ENCODE measurements around the gene YARS1.

Gene YARS1

DNA sequence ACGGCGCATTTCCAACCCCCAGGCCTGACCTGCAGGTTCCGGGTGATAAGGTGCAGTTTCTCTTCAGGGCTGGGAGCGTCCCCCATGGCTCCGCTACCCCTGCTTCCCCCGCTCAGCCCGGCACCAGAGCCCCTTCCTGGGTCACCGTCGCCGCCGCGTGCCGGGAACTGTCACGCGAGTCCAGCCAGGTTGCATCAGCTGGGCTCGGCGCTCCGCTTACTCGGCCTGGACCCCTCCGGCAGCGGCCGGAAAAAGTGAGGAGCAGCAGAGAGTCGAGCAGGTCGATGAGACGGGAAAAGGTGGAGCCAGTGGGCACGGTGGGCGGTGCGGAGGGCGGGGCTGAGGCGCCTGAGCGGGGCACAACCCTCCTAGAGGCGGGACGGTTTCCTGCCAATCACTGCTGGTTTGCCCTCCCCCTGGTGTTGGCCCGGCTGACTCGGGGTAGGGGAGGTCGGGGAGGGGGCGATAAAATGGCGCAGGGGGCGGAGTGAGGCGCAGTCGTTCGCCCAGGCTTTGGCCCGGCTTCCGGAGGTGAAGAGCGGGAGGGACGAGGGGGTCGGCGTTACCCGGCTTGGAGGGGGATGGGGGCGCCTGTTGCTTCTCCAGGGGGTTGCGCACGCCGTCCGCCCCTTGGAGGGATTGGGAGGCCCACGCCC is at the start of gene YARS1, which contains the start of gene S100PBP:
Gene YARS1, minus strand, starts transcription at position 200 of the 656 bp plus-strand sequence. Its CDS starts 114 bp downstream, at position 86.
Gene S100PBP, plus strand, starts transcription at position 495 of the 656 bp plus-strand sequence. CDS start 8,447 bp downstream, outside the sequence.
- peak; percentile 96 to 97 for DNase-seq (ENCODE audit: low read depth in 2 of 2)

DNA sequence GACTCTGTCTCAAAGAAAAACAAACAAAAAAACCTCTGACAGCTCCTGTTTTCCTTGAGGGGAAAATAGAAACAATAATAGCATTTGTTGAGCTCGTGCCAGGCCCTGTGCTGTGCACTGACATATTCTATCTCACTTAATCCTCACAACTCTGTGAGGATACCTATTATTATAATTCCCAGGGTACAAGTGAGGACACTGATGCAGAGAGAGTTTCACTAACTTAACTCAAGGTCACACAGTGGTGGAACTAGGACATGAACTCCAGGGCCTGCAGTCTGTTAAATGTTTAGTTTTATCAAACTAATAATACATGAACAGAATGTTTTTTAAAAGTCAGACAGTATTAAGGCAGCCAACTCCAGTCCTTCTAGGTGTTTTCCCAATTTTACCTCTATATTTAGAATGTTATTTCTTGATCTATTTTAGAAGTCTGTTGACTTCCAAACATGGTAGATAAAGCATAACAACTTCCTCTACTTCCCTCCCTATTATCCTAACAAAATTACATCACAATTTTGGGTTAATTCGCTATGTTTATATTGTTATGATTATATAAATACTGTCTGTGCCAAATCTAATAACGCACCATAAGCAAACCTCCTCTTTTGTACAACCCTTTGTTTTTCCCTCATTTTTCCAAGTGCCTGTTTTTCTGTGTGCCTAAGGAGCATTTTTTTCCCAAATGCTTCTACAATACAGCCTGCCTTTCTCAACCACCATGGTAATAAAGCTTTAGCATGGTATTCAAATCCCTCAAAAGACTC is 48.7 kb upstream of the YARS1 start:
- no peak for DNase-seq (ENCODE audit: low read depth in 2 of 2)

DNA sequence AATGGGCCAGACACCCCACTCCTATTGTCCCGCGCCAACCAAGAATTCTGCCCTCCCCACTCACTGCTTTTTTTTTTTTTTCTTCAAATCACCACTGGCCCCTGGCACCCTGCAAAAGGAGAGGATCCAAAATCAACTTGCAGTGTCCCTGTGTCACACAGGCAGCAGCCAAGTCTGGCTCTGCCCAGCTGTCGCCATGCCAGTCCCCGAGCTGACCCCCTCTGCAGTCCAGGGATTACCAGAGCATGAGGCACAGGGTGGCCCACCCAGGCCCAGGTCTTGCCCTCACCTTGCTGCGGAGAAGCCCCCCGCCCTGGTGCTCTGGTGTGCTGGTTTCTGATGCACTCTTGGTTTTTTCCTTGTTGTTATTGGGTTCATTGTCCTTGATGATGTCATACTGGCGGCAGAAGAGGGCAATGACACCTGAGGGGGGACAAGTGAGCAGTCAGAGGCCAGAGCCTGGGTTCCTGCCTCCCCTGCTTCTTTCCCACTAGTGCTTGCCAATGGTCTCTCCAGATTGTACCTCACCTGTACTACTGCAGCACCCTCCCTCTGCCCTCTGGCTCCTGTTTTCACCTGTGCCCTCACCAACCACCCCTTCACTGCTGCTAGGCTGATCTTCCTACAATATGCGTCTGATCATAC is 47.3 kb upstream of the YARS1 start:
- no peak for DNase-seq (ENCODE audit: low read depth in 2 of 2)

DNA sequence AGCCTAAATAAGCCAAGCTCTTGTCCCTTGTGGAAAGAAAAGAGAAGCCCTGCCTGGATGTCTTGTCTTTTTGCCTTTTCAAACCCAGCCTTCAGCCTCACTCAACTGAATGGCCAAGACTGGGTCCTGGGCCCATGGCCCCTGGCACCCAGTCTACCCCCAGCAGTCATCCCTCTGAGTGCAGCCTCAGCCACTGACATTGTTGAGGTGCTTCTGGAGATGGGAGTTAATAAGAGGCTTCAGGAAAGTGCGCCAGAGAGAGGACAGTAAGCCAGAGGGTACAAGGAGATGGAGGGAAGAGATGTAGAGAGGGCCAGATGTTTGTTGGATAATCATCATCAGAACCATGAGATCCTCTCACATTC is 46.7 kb upstream of the YARS1 start:
- no peak for DNase-seq (ENCODE audit: low read depth in 2 of 2)

DNA sequence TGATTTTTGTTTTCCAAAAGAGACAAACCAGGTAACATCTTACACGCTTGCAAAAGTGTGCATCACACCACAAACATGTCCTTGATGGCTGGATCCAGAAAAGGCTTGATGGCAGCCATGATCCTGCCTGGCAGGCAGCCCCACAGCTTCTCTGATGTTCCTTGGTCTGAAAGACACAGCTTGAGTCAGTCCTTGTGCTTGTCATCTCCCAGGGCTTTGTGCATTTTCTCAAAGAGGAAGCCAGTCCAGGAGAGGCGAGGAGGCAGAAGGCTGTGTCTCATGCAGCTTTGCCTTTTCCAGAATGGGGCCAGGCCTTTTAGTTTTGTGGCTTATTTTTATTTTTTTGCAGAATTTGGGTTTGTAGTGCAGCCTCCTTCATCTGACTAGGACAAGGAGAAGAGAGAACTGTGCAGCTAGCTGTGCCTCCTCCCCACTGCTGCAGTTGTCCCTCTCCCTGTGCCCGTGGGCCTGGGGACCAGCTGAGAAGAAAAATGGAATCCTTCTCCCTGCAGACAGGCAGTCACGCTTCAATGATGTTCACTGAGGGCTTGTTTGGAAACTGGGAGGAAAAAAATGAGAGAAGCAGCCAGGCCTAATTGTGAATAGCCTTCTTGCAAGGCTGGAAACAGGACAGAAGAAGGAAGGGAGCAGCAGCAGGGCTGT is 46.2 kb upstream of the YARS1 start:
- no peak for DNase-seq (ENCODE audit: low read depth in 2 of 2)

DNA sequence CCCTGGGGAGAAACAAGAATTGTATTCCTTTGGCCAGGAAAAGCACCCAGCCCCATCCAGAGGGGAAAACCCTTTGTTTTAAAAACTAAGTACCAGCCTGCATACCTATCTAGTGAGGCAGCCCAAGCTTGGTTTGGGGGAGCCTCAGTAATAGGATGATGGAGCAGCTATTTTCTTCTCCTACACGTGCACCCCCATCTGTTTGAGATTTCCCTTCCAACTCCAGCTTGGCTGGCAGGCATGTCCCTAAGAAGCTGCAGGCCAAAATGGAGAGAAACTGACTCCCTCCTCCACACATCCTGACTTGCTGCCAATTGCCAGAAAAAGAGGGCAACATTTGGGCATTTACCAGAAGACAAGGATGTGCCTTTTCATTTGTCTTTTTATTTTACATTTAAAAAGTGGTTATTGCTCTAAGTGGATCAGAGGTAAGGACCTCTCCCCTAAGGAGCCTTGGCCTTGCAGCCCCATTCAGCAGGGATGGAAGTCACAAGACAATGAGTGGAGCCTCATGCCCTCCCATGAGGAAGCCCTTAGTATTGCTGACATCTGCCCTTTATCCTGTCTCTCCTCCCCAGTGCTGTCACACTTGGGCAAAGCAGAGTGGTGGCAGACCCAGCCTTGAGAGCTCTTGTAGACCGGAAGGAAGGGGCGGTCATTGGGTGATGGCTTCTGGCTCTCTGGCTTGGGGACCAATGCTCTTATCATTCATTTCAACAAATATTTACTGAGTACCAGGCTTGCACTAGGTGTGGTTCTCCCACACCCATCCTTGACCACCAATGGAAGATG is 44.9 kb upstream of the YARS1 start:
- DNase-seq (ENCODE audit: low read depth in 2 of 2), result no peak

DNA sequence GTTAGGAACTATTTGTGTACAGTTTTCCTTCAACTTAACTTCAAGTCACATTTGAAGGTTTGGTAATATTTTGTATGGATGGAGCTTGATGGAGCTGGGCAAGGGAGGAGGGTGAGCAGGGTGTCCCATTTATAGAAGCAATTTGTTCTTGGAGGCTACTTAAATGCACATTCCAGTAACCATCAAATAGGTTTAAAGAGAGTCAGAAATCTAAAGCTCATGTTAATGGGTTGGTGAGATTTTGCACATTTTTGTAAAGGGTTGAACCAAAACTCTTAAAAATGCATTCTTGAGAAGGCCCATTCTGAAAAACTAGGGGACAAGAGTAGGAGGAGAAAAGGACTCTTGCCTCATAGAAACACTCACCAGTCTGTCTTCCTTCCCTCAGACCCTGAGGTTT is 43.4 kb upstream of the YARS1 start:
- no peak for DNase-seq (ENCODE audit: low read depth in 2 of 2)

DNA sequence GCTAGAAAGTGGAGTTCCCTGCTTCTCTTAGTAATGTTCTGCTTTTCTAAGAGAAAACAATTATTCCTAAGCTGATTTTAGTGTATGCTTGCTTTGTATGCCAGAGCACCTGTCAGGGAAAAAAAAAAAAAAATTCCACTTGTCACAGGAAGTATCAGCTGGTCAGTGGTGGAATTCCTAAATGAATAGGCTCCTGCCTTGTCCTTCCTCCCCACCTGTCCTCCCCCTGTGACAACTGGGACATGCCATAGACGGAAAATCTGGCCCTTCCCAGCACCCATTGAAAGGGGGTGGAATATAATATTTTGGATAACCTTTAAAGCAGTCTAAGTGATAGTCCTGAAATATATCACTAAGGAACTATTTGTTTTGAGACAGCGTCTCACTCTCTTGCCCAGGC is 42.8 kb upstream of the YARS1 start:
- no peak for DNase-seq (ENCODE audit: low read depth in 2 of 2)

DNA sequence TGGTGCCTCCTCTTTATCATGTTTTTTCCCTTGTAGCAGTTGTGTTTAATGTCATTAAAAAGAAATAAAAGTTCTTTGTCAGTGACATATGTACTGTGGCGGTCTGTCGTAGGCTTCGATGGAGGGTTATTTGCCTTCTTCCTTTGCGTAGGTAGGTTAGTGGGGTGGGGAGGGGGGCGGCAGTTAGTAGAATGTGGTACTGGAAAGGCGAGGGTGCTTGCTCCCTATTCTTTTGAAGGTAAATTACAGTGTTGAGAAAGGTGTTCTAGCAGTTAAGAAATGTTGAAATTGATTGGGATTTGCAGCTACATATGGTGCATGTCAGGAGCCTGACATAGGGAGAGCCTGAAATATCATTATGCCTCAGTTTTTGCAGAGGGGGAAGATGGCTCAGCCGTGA is 41.6 kb upstream of the YARS1 start:
- DNase-seq (ENCODE audit: low read depth in 2 of 2), result no peak

DNA sequence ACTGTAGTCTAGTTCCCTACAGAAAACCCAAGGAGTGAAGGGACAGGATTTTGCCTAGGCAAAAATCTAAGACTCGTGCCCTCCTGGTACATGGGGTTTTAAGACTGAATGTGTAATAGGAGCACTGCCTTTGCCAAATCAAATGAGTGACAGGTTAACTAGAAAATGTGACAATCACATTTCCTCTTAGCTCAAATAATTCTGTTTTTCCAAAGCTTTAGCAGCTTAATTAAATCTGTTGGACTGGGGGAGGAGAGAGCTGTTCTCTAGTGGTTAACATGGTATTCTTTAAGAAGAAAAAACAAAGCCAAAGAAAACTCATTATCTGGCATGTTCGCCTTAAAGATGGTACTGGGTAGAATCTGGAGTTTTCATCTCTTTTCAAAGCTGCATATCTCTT is 41.0 kb upstream of the YARS1 start:
- DNase-seq (ENCODE audit: low read depth in 2 of 2), result no peak

DNA sequence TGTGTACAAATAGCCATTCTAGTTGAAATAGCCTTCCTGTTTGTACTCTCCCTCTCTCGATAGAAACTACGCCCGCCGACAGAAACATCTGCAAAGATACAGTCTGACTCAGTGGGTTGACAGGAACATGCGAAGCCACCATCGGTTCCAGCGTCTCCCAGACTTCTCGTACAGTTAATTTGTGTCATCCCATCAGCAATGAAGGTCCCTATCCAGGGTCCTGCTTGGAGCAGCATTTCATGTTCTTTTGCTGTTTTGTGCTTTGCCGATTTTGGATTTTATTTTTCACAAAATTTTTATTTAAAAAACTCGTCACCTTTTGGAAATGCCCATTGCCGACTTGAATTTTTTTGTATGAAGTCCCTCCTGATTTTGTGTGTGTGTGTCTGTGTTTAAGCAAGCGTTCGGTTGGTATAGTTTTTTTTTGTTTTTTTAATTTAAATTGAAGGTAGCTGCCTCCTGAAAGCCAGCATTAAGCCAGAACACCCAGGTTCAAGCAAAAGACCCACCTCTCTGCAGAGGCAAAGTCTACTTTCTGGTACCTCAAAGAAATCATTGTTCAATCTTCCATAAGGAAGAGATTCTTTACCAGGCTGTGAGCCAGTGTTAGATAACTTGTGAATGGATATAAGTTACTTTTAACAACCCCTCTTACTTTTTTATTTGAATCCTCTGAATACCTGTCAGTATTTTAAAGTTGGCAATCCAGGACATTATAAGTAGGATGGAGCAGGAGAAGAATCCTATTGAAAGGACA is 38.9 kb upstream of the YARS1 start:
- DNase-seq (ENCODE audit: low read depth in 2 of 2), result no peak

DNA sequence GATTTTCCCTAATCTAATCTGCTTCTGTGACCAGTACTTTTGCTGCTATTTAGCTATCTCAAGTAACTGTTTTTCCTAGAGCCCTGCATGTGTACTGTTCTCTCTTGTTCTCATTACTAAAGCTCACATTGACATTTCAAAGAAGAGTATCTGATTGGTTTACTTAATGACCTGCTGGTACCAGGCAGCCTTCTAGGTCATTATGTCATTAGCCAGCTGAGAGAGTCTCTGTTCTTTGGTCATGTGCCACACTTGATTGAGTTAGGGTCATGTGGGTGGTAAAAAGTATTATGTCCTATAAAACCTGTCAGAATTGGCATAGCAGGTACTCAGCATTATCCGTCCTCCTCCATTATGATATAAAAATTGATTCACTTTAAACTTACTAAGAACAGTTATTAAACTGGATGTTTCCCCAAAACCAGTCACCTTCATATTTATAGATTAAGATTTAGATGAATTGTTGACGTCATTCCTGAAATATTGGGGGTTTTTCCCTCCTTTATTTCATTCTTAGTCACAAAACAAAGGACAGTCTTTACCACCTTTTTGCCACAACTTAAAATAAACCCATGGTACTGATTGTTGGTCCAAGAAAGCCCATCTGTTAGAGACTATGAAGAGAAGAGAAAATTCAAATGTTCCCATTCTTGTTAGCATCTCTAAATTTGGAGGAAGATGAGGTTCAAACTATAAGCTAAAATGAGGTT is 31.4 kb upstream of the YARS1 start:
- no peak for DNase-seq (ENCODE audit: low read depth in 2 of 2)

DNA sequence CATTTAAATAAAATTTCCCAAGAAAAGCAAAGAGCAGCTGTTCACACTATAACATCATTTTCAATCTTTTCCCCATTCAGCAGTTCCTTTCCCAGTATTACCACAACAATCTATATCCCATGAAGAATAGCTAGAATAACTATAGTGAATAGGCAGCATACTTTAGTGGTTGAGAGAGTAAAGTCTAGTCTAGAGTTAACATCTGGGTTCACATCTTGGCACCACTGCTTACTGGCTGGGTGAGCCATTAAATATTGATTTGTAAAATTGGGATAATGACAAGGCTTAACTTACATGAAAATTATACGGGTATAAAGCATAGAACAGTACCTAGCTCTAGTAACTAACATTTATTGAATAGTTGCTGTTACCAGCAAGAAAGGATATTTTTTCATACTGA is 14.7 kb upstream of the YARS1 start:
- DNase-seq (ENCODE audit: low read depth in 2 of 2), result no peak

DNA sequence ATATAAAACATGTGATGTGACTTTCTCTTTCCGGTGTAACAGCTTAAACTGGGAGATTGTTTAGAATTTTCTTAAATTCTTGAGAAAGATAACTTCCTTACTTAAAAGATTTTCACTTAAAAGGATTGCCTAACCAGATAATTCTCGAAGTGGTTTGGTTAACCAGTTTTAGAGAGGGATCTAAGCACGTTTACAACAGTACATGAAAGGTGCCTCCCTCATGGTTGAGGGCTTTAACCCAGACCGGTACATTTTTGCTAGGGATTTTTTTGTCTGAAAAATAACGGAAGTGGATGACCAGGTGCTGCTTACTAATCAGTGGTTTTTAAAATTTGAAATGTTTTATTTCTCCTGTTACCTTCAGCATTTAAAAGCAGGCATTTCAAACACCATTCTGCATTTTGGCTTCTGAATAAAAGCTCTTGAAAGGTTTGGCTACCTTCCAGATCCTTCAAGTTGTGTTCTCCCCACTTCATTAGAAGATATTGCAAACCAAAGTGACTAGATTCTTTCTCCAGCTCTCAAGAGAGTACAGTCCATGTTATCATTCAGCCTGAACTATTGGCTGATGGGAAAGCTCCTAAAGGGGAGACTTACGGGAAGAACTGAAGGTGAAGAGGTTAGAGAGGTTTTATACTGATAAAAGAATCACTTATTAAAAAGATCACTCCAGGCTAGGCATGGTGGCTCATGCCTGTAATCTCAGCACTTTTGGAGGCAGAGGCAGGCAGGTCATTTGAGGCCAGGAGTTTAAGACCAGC is 13.1 kb upstream of the YARS1 start:
- DNase-seq (ENCODE audit: low read depth in 2 of 2), result no peak

DNA sequence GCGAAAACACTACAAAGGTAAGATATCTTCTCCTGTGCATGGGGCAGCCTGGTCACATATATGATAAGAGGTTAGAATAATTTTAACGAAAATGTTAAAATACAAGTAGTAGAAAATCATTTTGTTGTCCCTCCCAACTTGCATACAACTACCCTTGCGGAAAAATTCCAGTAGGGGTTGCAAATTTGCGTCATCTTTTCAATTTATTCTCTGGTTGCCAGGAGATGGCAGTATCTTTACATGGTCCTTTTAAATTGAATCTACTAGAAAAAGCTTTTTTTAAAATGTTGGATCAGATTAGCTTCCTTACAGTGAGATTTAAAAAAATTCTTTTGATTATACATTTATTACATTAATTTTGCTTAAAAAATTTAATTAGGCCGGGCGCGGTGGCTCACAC is 11.2 kb upstream of the YARS1 start:
- no peak for DNase-seq (ENCODE audit: low read depth in 2 of 2)

DNA sequence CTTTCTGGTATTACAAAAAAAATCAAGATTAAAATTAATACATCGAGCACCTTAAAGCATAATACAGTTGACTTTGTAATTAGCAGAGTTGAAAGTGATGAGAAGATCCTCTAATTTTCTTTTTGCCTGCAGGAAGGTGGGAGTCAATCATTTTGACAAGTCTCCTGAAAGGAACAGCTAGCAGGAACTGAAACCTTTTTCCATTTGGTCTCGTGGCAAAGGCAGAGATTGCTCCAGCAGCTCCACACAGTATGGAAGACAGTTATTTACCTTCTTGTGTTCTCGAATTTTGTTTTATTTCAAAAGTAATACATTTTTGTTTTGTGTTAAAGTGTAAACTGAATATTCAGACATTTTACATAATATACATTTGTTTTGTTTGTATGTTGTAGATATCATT is 8.0 kb upstream of the YARS1 start:
- DNase-seq (ENCODE audit: low read depth in 2 of 2), result no peak

DNA sequence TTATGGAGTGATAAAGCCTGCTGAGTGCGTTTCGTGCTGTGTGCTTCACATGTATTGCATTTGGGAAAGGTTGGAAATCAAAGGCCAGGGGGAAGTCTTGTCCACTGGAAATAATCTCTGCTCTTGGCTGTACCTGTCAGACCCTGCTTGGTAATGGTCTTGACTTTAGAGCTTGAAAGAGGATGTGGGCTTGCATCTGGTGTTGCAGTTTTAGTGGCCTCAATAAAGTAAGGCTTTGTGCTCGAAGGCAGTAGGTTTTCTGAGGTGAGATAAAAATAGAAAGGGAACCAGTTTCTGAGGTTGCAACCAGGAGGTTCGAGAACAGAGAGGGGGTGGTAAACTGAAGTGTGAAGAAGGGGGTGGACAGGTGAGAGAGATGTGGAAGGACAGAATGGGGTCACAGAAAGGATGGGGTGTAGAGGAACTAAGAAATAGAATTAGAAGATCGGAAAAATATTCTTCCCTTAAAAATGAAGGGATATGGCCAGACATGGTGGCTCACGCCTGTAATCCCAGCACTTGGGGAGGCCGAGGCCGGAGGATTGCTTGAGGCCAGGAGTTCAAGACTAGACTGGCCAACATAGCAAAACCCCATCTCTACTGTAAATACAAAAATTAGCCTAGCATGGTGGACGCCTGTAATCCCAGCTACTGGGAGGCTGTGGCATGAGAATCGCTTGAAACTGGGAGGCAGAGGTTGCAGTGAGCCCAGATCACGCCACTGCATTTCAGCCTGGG is 1.8 kb upstream of the YARS1 start:
- DNase-seq (ENCODE audit: low read depth in 2 of 2), result no peak
